Measurements from ENCODE around the gene ATP11A.

Gene ATP11A

GRCh38 chr13:112726016-112726767, 36.4 kb downstream of the ATP11A start:
- no peak for DNase-seq

- no peak for DNase-seq
Measured at GRCh38 chr13:112727581-112727980, 37.7 kb downstream of the ATP11A start.

GRCh38 chr13:112728375-112729126, 38.7 kb downstream of the ATP11A start:
- DNase-seq, result no peak

- no peak for DNase-seq
Measured at GRCh38 chr13:112729408-112729807, 39.6 kb downstream of the ATP11A start.

- DNase-seq, result no peak
Measured at GRCh38 chr13:112730157-112730671, 40.4 kb downstream of the ATP11A start.

GRCh38 chr13:112731667-112732616, 42.1 kb downstream of the ATP11A start:
- no peak for DNase-seq

- no peak for DNase-seq
Measured at GRCh38 chr13:112732679-112733078, 42.8 kb downstream of the ATP11A start.

GRCh38 chr13:112733112-112733511, 43.3 kb downstream of the ATP11A start:
- DNase-seq, result no peak

GRCh38 chr13:112733661-112734379, 44.0 kb downstream of the ATP11A start:
- no peak for DNase-seq

- no peak for DNase-seq
Measured at GRCh38 chr13:112734696-112735547, 45.1 kb downstream of the ATP11A start.

GRCh38 chr13:112735791-112736190, 46.0 kb downstream of the ATP11A start:
- DNase-seq, result no peak

- no peak for DNase-seq
Measured at GRCh38 chr13:112737294-112737693, 47.5 kb downstream of the ATP11A start.

GRCh38 chr13:112738606-112739005, 48.8 kb downstream of the ATP11A start:
- no peak for DNase-seq

GRCh38 chr13:112740502-112741131, 50.8 kb downstream of the ATP11A start:
- DNase-seq, result no peak

- no peak for DNase-seq
Measured at GRCh38 chr13:112741185-112741755, 51.4 kb downstream of the ATP11A start.

- DNase-seq, result no peak
Measured at GRCh38 chr13:112741835-112742570, 52.2 kb downstream of the ATP11A start.

GRCh38 chr13:112742583-112742982, 52.7 kb downstream of the ATP11A start:
- DNase-seq, result no peak

- DNase-seq, result no peak
Measured at GRCh38 chr13:112743451-112744167, 53.8 kb downstream of the ATP11A start.
